HS-27A (cell line): ENCODE results near the gene YWHAQ.
"Not testable (repeated sequence)": the region's sequence is repeated elsewhere in the genome, so short reads cannot be mapped to it uniquely, and the experiment has no call there.

Source experiments
- DNase-seq: peaks from one replicate; pipeline ENCODE4 v3.0.0-alpha.2; 2012; ENCODE audit warnings: low read depth, missing footprints

The YWHAQ gene

GRCh38 chr2:9631878-9632700, 1.3 kb upstream of the YWHAQ start:
- DNase-seq = no peak

- DNase-seq = no peak
These were observed 689 bp upstream of the YWHAQ start for GRCh38 chr2:9631553-9631819.

- no peak for DNase-seq
These were observed 571 bp downstream of the YWHAQ start for GRCh38 chr2:9630117-9630735.

GRCh38 chr2:9629222-9630116, 1.3 kb downstream of the YWHAQ start:
- no peak for DNase-seq

GRCh38 chr2:9627310-9627709, 3.5 kb downstream of the YWHAQ start:
- DNase-seq = no peak

- DNase-seq = no peak
These were observed 7.6 kb downstream of the YWHAQ start for GRCh38 chr2:9623151-9623550.

GRCh38 chr2:9621655-9622054, 9.1 kb downstream of the YWHAQ start:
- DNase-seq = not testable (repeated sequence)

GRCh38 chr2:9618410-9618809, 12.4 kb downstream of the YWHAQ start:
- DNase-seq = no peak

GRCh38 chr2:9617749-9618148, 13.0 kb downstream of the YWHAQ start:
- DNase-seq = no peak

- no peak for DNase-seq
These were observed 13.5 kb downstream of the YWHAQ start for GRCh38 chr2:9617296-9617695.

- no peak for DNase-seq
These were observed 16.2 kb downstream of the YWHAQ start for GRCh38 chr2:9614562-9614961.

- DNase-seq = no peak
These were observed 17.5 kb downstream of the YWHAQ start for GRCh38 chr2:9613291-9613690.

GRCh38 chr2:9611549-9611912, 19.3 kb downstream of the YWHAQ start:
- not testable (repeated sequence) for DNase-seq

GRCh38 chr2:9610781-9611548, 19.8 kb downstream of the YWHAQ start:
- no peak for DNase-seq

- DNase-seq = not testable (repeated sequence)
These were observed 22.3 kb downstream of the YWHAQ start for GRCh38 chr2:9608491-9608890.

- no peak for DNase-seq
These were observed 28.4 kb downstream of the YWHAQ start for GRCh38 chr2:9602412-9602811.

- DNase-seq = no peak
These were observed 29.4 kb downstream of the YWHAQ start for GRCh38 chr2:9601397-9601796.

GRCh38 chr2:9599430-9599829, 31.4 kb downstream of the YWHAQ start:
- no peak for DNase-seq

GRCh38 chr2:9596621-9597311, 34.0 kb downstream of the YWHAQ start:
- no peak for DNase-seq

GRCh38 chr2:9595746-9596145, 35.1 kb downstream of the YWHAQ start:
- no peak for DNase-seq

GRCh38 chr2:9595256-9595655, 35.5 kb downstream of the YWHAQ start:
- not testable (repeated sequence) for DNase-seq
